GM12801 (cell line): Measurements from ENCODE around the gene ESPNL.

Source experiments
- TF ChIP-seq, protein P1 (sequence below): IDR thresholded peaks from one replicate; pipeline ENCODE4 v1.5.1; 2011; ENCODE audit warnings: control low read depth; ENCODE audit not compliant: insufficient read length; ENCODE audit errors: extremely low read depth

ESPNL gene

DNA sequence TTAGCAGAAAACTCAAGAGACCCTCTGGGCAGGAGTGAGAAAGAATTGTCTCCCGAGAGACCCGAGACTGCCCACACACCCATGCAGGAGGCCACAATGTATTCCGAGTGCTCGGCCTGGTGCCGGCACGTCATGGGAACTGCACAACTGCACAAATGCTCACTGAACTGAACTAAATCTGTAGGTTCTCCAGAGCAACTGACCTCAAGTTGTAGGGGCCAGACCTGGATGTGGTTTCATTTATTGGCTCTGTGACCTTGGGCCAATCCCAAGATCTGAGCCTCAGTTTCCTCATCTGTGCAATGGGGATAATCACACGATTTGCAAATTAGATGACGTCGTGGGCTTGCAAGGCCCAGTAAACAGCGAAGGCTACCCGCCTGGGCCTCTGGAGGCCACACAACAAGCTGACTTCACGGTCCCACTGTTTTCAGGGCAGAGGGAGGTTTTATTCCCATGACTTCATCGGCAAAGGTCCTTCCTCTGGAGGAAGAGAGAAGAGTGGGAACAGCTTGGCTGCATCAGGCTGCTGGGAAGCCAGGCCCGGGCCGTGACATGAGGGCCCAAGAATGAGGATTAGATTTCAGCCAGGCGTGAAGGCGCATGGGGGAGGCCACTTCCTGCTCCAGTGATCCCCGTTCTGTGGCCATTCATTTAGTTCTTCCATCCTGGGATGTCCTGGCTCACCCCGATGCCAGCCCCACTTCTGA is 55.1 kb downstream of the ESPNL start:
- TF ChIP-seq, protein P1, sequence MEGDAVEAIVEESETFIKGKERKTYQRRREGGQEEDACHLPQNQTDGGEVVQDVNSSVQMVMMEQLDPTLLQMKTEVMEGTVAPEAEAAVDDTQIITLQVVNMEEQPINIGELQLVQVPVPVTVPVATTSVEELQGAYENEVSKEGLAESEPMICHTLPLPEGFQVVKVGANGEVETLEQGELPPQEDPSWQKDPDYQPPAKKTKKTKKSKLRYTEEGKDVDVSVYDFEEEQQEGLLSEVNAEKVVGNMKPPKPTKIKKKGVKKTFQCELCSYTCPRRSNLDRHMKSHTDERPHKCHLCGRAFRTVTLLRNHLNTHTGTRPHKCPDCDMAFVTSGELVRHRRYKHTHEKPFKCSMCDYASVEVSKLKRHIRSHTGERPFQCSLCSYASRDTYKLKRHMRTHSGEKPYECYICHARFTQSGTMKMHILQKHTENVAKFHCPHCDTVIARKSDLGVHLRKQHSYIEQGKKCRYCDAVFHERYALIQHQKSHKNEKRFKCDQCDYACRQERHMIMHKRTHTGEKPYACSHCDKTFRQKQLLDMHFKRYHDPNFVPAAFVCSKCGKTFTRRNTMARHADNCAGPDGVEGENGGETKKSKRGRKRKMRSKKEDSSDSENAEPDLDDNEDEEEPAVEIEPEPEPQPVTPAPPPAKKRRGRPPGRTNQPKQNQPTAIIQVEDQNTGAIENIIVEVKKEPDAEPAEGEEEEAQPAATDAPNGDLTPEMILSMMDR = no peak

DNA sequence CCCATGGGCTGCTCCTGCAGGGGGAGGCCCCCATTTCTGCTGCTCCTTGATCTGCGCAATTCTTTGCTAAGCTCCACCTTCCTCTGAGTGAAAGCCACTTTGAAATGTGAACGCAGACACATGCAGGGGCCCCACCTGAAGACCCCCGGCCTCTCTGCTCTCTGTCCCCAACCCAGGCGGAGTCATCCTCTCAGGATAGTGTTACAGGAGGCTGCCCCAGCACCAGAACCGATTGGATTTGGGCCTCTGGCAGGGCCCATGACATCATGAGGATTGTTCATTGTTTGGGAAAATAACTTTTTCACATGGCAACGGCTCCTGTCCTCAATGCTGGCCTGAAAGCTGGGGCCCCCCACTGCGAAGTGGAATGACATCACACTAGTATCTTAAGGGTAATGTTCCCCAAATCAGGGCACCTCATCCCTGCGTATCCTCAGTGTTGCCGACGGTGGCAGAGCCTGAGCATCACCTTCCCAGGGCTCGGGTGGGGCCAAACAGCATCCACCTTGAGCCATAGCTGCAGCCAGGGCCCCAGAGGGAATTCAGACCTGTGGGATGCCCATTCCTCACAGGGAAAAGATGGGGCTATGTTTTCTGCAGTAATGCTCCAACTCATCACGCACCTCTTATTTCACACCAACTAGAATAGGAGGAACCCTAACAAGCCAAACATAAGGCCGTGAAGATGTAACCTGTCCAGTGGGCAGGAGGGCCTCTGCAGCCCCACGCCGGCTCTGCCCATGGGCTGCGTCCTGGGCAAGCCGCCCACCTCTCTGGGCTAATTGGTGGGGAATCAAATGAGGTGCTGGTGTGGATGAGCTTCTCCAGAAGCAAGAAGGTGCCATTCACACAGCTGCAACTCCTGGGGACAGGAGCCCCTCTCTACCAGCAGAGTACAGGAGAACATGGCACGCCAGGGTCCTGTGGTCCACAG is 55.9 kb downstream of the ESPNL start:
- TF ChIP-seq, protein P1 = no peak

DNA sequence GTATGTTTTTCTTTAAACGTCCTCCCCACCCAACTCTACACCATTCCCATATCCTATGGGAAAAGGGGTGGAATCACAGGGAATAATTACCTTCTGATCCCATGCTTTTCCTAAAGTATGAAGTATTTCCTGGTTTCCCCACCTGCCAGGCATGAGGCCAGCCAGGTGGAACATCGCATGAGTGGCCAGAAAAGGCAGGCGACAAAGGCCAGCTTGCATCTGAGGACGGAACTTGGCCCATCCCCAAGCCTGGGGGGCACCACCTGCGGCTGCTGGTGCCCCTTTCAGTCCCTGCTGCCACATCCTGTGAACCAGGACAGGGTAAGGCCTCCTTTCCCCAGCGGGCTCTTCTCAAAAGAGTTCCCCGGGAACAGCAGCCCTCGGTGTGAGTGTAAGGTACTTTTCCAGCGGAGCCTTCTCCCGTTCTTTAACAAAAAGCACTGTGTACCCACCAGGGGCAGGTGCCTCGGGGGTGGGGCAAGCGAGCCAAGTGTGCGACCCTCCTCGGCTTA is 57.4 kb downstream of the ESPNL start:
- TF ChIP-seq, protein P1 = no peak

DNA sequence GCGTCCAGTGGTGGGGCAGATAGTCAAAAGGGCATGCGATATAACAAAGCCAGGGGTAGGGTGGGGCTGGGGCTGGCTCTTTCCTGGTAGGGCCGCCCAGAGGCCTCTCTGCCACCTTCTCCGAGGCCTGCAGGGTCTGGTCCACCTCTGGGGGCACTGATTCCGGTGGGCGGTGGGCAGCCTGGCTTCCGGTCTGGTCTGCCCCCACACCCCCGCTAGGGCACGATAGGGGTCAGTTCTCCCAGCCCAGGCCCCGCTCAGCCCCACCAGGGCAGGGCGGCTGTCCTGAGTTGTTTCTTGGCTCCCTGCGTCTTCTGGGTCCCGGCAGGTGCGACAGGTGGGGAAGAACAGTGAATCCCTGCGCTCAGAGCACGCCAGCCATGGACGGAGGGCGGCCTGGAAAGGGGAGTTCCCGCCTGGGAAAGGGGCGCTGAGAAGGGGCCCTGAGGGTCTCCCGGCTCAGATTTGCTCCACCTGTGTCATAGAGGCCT is 57.9 kb downstream of the ESPNL start:
- TF ChIP-seq, protein P1 = no peak

DNA sequence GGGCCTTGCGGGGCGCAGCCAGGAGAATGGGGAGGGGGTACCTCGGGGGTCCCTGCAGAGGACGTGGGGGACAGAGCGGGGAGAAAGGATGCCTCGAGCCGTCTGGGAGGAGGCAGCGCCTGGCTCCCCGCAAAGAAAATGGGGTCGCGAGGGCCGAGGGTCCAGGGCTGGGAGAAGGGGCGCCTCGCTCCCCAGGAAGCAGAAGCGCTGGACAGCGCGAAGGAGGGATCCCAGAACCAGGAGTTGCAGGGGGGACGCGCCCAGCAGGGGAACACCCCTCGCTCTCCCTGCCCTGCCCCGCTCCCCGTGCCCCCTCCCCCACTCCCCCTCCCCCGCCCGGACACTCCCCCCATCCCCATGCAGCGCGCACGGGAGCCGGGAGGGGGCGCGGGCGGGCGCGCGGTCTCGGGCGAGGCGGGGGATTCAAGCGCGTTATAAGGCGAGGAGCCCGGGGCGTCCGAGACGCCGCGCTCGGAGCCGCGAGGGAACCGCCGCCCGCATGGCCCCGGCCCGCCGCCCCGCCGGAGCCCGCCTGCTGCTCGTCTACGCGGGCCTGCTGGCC is 58.5 kb downstream of the ESPNL start, which contains the start of gene ERFE:
TSS of gene ERFE (plus strand) at position 462 of the 562 bp plus-strand sequence. CDS start at position 500, 38 bp downstream.
- TF ChIP-seq, protein P1 = no peak

DNA sequence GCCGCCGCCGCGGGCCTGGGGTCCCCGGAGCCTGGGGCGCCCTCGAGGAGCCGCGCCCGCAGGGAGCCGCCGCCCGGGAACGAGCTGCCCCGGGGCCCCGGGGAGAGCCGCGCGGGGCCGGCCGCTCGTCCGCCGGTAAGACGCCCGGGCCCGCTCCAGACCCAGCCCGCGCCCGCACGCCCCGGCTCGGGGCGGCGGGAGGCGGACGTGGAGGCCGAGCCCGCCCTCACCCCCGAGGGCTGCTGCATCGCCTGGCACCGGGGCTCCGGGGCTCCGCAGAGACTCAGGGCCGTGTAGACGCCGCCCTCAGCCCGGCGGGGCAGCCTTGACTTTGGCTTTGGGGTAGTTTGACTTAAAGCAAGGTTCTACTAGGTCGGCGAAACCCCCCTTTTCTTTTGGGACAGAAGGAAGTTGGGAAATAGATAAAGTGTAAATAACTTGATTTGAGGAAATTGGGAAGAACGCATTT is 59.0 kb downstream of the ESPNL start:
- TF ChIP-seq, protein P1 = no peak
